HG03108 (cell line): Measurements from ENCODE around the gene TTC39A.

Experiments used
- ATAC-seq: cut with Tn5 transposase; IDR thresholded peaks from one replicate; pipeline ENCODE4 v1.9.1; 2021; ENCODE audit warnings: moderate library complexity; ENCODE audit not compliant: unreplicated experiment

TTC39A gene

DNA sequence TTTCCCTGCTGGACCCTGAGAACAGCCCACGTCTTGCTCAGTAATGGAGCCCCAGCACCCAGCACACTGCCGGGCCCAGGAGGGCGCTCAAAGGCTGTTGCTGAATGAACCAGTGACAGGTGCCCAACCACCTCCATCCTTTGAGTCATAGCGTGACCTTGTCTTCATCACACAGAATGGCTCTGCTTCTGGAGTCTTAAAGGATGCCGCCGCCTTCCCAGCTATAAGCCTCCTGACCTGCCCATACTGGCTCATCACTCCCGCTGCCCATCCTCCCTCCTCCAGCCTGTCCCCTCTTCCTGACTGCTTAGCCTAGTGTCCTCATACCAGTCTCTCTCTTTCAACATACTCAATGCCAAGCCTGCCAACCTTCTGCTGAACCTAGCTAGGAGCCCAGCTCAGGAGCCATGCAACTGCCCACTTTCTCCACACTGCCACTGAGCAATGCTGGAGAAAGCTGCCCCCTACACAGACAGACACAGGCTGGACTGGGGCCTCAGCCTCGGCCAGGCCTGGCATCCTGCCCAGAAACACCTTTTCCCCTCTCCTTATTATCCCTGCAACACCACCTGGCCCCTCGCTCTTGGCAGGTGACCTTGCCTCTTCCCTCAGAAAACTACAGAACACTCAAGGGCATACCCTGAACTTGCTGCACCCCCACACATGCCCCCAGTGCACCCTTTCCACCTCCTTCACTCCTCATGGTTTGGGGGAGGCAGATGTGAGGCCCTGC is 14.1 kb downstream of the TTC39A start:
- ATAC-seq = no peak

DNA sequence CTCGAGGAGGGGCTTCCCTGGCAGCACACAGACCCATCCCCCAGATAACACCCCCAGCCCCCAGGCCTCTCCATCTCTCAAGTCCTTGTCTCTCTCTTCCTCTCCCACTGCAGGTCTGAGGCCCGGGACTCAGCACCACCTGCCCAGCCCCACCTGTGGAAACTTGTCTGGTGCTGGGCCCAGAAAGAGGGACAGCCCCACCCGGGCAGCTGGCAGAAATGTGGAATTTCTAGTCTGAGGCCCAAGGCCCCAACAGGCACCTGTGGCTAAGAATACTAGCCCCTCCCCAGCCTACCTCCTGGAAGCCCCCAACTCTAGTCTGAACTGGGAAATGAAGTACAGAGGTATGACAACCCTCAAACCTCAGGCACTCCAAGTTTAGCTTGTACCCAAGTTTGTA is 15.4 kb downstream of the TTC39A start:
- ATAC-seq = no peak

DNA sequence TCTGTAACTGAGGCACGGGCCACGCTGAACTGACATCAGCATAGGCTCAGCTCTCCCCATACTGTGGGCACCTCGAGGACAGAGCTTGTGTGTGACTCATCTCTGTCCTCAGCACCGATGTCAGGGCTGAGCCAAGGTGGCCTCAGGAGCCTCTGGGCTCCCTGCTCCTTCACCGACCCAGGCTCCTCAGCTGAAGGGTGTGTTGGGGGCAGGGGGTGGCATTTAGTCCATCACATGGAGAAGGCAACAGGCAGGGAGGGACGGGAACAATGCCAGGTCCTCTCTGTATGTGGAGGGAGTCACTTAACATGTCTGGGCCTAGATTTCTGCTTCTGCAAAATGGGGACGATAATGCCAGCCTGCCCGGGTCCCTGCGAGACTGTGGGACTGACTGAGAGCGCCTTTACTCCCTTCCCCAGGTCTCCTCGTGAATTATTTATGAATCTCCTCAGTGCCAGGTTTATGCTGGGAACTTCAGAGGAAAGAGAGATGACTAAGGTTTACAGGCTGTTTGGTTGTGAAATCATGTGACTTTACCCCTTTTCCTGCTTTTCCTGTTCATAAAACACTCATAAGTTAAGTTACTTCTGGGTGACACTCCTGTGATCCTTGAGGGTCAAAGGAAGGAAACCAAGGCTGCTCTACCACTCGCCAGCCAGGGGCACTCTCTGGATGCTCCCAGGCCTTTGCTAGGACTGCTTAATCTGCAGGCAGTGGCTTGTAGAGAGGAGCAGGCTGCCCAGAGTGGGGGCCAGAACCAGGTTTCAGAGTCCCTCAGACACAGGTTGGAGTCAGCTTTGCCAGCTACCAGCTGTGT is 16.2 kb downstream of the TTC39A start:
- no peak for ATAC-seq

DNA sequence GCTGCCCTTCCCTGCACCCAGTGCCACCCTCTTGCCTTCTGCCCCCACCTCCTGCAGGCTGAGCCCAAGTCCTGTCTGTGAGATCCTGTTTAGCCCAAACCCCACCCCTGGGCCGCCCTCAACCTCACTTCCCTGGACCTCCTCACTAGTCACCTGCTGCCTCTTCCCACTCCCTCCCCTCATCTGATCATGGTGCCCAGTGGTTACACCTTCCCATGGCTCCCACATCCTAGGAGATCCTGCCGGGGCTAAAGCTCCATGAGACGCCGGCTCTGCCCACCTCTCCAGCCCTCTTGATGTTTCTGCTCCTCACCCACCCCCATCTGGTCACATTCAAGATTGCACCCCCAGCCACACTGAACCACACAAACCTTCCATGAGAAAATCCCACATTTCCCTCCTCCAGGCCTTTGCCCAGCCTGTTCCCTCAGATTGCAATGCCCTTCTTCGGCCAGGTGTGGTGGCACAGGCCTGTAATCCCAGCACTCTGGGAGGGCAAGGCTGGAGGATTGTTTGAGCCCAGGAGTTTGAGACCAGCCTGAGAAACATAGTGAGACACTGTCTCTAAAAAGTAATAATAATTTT is 17.0 kb downstream of the TTC39A start:
- ATAC-seq = no peak

DNA sequence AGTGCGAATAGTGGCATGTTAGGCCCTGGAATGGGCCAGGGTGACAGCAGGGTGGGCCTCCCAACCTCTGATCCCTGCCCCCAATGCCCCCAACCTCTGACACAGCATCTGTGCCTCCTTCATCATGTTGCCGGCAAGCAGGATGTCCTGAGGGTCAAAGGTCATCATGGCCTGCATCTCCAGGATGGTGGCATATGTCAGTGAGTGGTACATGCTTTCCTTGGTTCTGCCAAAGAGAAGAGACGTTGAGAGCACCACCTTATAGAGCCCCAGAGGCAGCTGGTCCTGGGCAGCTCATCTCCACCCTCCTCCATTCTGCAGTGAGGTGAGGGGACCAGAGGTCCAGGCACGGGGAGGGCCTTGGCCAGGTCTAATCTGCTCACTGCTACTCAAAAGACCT is 17.6 kb downstream of the TTC39A start:
- ATAC-seq = no peak

DNA sequence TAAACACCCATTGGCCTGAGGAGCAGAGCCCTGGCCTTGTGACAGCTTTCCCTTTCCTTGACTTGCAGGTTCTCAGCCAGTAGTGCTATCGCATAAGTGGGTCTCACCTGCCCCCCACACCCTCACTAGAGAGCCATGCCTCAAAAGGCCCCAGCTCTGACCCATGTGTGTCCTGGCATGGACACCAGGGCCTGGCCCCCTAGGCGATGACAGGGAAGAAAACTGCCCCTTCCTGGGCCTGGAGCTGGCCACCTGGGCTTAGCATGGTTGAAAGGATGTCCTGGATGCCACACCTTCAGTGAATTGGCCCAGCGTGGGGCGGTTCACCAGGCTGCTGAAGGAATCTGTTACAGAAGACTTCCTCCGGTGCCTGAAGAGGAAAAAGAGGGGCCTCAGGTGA is 18.5 kb downstream of the TTC39A start:
- ATAC-seq = no peak

DNA sequence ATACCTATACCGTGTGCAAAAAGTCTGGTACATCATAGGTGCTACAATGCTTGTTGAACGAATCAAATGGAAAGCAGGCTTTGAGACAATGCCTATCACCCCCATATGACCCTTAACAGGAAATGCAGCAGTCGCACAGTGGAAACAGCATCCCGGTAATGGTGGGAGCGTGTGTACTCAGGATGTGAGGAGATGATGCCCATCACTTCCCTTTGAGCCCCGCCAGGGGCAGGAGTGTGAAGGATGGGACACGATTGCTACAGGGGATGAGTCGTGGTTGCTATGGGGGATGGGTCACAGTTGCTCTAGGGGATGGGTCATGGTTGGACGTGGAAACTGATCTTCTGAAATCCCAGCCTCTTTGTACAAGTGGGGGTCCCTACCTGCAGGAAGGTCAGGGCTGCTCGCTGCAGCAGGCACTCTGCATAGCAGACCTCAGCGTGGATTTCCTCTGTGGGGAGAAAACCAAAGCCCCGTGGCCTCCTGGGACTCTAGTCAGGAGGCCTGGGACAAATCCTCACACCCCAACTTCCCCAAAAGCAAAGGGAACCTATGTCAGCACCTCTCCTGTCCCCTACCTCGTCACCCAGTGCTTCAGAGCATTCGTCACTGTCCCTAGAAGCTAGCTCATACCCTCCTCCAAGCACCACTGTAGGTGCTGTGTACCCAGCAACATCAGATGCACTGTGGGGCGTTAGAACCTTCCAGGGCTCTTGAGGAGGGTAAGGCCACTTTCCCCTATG is 19.3 kb downstream of the TTC39A start:
- no peak for ATAC-seq

DNA sequence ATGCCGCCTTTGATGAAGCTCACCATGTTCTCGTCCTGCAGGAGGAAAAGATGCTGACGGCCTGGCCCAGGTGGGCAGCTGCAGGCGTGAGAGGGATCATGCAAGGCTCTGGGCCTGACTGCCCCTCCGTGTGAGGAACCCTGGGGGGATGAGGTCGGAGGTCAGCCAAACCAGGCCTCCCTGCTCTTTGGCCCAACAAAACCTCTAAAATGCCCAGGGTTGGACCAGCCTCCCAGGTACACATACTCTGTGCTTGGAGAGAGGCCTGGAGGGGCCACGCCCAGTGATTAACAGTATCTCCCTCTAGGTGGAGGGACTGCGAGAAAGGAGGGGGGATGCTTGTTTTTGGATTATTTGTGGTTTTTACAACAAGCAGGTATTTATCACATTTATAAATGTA is 21.1 kb downstream of the TTC39A start:
- ATAC-seq = no peak

DNA sequence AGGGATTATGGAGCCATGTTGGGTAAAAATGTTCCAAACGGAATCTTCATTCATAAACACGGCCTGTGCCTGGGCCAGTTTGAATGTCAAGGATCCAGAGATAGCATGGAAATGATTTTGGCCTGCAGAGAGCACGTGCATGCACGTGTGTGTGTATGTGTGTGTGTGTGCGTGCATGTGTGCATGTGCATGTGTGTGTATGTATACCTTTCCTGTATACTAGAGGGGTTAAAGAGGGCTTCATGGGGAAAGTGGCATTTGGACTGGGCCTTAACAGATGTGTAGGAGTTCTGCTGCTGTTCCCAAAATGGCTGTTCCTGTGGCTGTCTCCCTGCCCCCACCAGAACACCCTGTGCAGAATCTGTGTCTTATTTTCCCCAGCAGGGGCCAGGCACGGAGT is 21.7 kb downstream of the TTC39A start:
- ATAC-seq = no peak

DNA sequence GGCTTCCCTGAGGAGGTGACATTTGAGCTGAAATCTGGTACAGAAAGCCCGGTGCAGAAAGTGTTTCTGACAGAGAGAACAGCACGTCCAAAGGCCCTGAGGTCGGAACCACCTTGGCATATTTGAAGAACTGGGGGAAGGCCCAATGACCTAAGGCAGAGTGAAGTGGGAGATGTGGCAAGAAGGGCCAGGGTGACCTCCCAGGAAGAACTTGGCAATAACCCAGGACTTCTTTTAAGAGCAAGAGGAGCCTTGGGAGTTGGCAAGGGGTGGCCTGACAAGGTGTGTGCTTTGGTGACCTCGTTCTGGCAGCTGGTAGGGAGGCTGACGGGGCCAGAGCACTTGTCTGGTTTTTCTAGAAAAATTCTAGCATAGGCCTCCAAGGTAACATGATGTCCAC is 23.4 kb downstream of the TTC39A start:
- no peak for ATAC-seq

DNA sequence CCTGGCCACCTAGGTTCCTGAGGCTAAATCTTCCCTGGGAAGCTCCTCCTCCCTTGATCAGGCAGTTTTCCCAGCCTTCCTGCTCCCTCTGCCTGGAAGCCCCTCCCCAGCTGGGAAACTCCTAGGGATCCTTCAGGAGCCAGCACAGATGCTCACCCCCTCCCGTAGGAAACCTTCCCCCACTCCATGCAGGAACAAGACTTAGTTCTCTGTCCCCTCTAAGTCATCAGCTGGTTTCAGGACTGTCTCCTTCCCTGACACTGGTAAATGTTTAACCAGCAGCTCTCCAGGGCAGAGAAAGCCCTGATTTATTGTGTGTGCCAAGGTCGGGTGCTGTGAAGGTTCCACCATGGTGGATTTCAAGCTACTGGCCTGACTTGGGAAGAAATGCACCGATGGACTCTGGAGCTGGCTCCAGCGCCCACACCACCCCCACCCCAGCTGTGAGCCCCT is 25.0 kb downstream of the TTC39A start:
- ATAC-seq = no peak

DNA sequence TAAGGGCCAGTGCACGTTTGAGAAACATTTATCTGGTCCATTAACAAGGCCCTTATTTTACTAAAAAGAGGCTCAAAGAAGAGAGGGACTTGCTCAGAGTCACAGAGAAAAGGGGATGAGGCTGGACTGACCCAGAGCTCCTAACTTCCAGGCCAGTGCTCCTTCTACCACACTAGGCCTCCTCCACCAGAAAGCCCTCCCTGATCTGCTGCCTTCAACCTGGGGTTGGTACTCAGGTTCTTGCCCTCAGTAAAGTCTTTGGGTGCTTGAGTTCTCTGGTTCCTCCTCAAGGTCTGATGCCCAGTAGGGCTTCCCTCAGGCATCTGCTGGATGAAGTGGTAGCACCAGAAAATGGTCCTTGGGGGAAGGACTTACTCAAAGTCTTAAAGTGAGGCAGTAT is 26.0 kb downstream of the TTC39A start:
- ATAC-seq = no peak

DNA sequence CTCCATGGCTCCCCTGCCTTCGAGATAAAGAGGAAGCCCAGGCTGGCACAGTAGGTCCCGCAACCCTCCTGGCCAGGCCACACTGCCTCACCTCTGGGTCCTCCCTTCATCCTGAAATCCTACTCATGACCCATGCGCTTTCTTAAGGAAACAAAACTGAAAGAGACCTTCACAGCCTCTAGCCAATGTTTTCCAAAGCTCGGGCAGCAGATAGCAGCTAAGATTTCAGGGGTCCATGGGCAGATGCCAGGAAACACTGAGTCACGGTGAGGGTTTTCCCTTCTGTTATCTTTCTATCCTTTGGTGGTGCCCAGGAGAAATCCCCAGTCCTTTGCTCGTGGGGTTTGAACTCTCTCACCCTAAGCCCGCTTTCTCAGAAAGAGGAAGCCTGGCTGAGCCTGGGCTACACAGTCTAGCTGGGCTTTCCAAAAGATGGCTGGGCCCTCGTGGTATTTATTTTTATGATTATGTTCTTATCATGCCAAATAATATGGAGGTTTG is 26.6 kb downstream of the TTC39A start:
- no peak for ATAC-seq

DNA sequence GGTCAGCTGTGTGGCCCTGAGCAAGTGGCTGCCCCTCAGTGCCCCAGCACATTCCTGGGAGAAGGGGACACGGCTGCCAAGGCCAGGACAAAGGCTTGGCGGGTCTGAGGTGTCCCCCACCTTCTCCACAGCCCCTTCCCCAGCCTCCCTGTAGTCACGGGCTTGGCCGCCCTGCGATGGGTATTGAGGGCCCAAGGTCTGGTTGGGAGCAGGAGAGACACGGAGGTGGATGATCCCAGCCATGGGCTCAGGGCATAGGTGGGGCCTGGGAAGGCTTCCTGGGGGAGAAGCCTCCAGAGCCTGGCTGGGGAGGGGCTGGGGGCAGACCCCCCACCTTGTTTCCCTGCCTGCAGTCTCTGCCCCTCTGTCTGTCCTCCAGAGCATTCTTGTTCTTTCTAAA is 27.0 kb downstream of the TTC39A start:
- no peak for ATAC-seq

DNA sequence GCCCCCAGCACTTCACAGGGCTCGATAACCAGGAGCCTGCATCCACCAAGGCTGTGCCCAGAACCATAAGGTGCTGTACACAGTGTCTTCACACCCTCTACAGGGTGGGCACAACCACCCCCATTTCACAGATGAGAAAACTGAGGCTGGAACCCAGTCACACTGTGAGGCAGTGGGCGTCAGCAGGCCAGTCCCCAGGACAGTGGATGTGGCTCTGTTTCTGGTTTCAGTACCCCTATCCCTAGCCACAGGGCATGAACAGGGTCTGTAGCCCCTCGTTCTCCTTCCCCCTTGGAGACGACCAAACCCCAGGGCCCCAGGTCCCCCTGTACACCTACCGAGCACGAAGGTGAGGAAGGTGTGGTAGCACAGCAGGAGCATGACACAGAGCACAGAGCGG is 27.6 kb downstream of the TTC39A start:
- ATAC-seq = no peak

DNA sequence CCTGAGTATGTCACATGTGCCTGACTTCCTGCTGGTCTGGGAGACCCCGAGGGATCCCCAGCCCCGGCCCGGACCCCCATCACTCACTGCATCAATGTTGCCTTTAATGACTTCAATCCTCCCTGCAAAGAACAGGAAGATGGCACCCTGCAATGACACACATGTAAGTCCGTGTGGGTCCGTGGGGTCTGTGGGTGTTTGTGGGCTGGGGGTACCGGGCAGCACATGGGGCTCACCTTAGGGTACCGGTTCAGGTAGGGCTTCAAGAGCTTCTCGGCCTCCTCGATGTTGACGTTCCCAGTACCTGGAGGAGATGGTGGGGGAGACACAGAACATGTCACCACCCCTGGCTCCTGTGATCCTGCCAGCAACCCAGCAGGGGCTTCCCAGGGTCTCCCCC is 28.1 kb downstream of the TTC39A start:
- ATAC-seq = no peak

DNA sequence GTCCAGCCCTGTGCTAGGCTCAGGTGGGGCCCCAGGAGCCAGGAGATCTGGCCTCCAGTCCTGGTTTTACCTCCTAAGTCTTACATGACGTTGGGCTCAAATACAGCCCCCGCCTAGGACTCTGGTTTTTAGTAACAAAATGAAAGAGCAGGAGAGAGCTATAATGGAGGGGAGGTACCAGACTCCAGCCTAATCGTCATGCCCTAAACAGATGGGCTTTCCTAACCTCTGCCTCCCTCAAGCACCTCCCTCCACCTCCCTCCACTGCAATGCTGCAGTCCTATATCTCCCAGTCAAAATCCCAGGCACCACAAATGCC is 28.6 kb downstream of the TTC39A start:
- no peak for ATAC-seq

DNA sequence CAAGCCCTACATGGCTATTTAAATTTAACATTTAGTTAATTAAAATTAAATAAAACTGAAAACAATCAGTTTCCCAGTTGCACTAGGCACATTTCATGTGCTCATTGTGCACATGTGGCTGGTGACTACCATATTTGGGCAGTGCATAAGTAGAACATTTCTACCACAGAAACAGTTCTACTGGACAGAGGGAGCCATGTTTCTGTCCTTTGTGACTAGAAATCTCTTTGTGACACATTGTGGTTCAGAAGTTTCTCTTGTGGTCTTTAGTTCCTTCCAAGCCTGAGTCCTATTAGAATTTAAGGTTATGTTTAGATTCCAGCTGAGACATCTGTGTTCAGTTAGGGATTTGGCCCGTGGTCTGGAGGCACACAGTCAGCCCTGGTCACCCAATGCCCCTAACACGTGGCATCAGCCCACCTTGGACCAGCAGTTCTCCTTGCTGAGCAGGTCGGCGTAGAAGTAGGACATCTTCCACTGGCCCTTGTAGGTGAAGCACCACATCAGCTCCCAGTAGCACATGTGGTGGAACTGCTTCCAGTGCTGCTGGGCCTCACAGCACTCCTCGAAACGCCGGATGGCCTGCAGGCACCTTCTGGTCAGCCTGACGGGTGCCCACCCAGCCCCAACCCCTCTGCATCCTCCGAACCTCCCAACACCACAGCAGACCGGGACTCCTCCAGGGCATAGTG is 29.1 kb downstream of the TTC39A start:
- ATAC-seq = no peak

DNA sequence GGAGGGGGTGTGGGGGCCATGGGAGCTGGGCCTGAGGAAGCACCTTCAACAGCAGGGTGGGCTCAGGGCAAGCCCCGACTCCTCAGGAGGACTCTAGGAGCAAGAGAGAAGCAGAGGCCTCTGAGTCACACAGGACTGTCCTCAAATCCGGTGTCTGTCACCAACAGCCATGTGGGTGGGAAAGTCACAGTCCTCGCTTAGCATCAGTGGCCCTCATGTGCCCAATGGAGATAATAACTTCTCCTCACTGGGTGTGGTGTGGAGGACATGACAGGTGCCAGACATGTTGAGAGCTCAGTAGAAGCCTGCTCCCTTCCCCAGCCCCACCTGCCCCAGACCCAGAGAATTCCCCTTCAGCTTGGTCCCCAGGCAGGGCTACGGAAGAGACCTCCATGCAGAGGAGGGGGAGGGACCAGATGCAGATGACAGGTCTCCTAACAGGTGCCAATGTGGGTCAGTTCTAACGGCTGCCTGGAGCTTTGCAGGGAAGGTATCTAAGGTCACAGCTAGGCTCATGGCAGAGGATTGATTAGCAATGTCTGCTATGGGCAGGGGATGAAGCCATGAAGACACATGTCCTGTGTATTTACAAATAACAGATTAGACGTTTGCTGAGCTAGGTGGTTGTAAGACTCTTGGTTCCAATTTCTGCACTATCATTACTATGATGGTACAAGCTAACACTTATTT is 30.2 kb downstream of the TTC39A start:
- ATAC-seq = no peak

DNA sequence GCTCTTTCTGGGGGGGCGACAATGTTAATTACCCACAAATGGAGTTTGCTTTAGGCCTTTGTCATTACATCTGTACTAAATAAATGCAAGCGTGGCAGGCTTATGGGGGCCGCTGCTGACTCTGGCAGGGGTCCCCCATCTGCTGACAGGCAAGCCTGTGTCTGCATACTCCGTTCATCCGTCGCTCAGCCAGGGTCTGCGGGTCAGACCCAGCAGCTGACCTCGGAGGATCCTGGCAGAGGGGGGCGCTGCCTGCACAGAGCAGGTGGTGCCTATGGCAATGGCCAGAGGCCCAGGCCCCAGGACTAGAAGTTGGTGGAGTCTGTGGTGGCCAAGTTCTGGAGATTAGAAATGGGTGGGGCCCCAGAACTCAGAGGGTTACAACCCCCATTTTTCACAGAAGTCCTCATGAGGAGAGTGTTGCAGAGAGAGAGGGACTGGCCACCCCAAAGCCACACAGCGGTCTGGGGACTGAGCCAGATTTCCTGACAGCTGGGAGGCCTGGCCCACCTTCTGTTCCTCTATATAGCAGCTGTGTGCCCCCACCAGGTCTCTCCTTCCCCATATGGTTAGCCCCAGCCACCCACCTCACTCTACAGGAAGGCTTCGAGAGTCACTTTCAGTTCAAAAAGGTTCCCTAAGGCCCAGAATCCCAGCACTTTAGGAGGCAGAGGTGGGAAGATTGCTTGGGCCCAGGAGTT is 31.0 kb downstream of the TTC39A start:
- ATAC-seq = no peak
